Body of pancreas (tissue), 4 donors: ENCODE results near the gene PANX2. TPM values are rescaled to one million over a fixed set of nuclear protein-coding genes. Genes with fewer than 3 reads are reported as not detected.

Source experiments
- ATAC-seq: fragments of 150-250 bp; one replicate; pipeline ENCODE4 v1.9.1; 2016
- DNase-seq, 4 donors: peaks; one replicate each; pipeline ENCODE4 v3.0.0-alpha.2; 2019
- H3K27ac ChIP-seq, 4 donors: fragments of 200-600 bp; sonication (generic); 1 replicate in 3 of 4; 2 replicates in 1 of 4; pipeline versions ENCODE4 v1.5.1 to v1.6.1; 2016 to 2019; ENCODE audit warnings: mild to moderate bottlenecking in 1 of 4, mixed read lengths in 1 of 4, moderate library complexity in 1 of 4
- H3K27me3 ChIP-seq, 2 donors: fragments of 200-600 bp; sonication (generic); one replicate each; pipeline ENCODE4 v1.6.0; 2016; ENCODE audit warnings: mild to moderate bottlenecking in 1 of 2
- H3K36me3 ChIP-seq, 2 donors: fragments of 200-600 bp; sonication (generic); replicated peaks in 1 of 2; 2 replicates each; pipeline ENCODE4 v1.5.1; 2016; ENCODE audit warnings: low read depth in 2 of 2; ENCODE audit not compliant: insufficient read depth in 1 of 2
- H3K4me1 ChIP-seq: fragments of 200-600 bp; sonication (generic); one replicate; pipeline ENCODE4 v1.6.0; 2016
- H3K4me3 ChIP-seq, 2 donors: fragments of 200-600 bp; sonication (generic); 1 replicate in 1 of 2; 2 replicates in 1 of 2; pipeline ENCODE4 v1.5.1; 2016 to 2019
- H3K9me3 ChIP-seq, 3 donors: fragments of 200-600 bp; sonication (generic); 1 replicate in 2 of 3; 2 replicates in 1 of 3; pipeline ENCODE4 v1.5.1; 2016
- CTCF ChIP-seq, 7 experiments: fragments of 450-650 bp in 4 of 7; fragments of 200-600 bp in 3 of 7; sonication (generic) in 3 of 7; IDR thresholded peaks; one replicate each; pipeline ENCODE4 v1.5.1; 2016 to 2019; ENCODE audit warnings: antibody characterized with exemption in 7 of 7
- POLR2A ChIP-seq, 3 donors: fragments of 450-650 bp; IDR thresholded peaks; one replicate each; pipeline ENCODE4 v1.6.1; 2016; ENCODE audit warnings: antibody characterized with exemption in 3 of 3, mild to moderate bottlenecking in 2 of 3
- WGBS, 2 donors: methylation state at CpG; one replicate each; pipeline ENCODE4 v1.1.5; 2017; 5-methylcytosine and 5-hydroxymethylcytosine counted together
- intact Hi-C: fragments of 100-400 bp; cut with DNase I; formaldehyde crosslinking; loops from one replicate; pipeline ENCODE4 v1.15.1; 2023
- total RNA-seq, 2 donors: library from RNA; depleted of rRNA; stranded (reverse); fragments of >200 nt; gene quantifications; one replicate each; pipeline ENCODE4 v1.1.0, GENCODE V29; 2016

PANX2 gene
- total RNA-seq, 2 donors from 2014 or later: 0.33 to 3.1 TPM

- intact Hi-C loops: no loop called here
- WGBS, 2 donors: 1% methylated on average over 53 of the region's 70 CpGs; no CpG with 5 or more reads in 1 of the 2 donors
- Histone ChIP-seq H3K36me3 (no peaks in the 10 kb centered on the region), H3K27ac (no peak overlapping the region), H3K4me1 (peaks cover 7% of the 10 kb centered on the region), H3K4me3 (no peak overlapping the region), H3K9me3 (no peaks in the 10 kb centered on the region), H3K27me3 (peaks cover 0 to 7% of the 10 kb centered on the region in 2 donors)
- ATAC-seq (peak; percentile 73), DNase-seq (peak; percentile 43 to 67 (median 52))
- TF ChIP-seq CTCF (IDR thresholded peaks at IDR 0.05) (no peak), POLR2A (IDR thresholded peaks at IDR 0.05) (no peak)
Measured at GRCh38 chr22:50169774-50170341, 673 bp upstream of the PANX2 start.

- TF ChIP-seq CTCF (IDR thresholded peaks at IDR 0.05) (no peak), POLR2A (IDR thresholded peaks at IDR 0.05) (no peak)
- intact Hi-C loops: no loop called here
- ATAC-seq (no peak), DNase-seq (no peak)
- Histone ChIP-seq H3K9me3 (no peaks in the 10 kb centered on the region), H3K27me3 (peaks cover 0 to 7% of the 10 kb centered on the region in 2 donors), H3K4me3 (no peak overlapping the region), H3K36me3 (no peaks in the 10 kb centered on the region), H3K27ac (no peak overlapping the region), H3K4me1 (peaks cover 7% of the 10 kb centered on the region)
- WGBS, 2 donors: 69 to 90% methylated on average over 4 to 15 of the region's 15 CpGs
Measured at GRCh38 chr22:50171319-50171964, 911 bp downstream of the PANX2 start.

GRCh38 chr22:50171965-50172421 is 1.5 kb downstream of the PANX2 start:
- DNase-seq (no peak), ATAC-seq (no peak)
- no peaks in the 10 kb centered on the region for H3K9me3 ChIP-seq
- no peak overlapping the region for H3K27ac ChIP-seq
- H3K4me1 ChIP-seq: peaks cover 7% of the 10 kb centered on the region
- intact Hi-C loops: no loop called here
- 73 to 84% methylated on average over 11 to 13 of the region's 13 CpGs for WGBS, 2 donors
- no peaks in the 10 kb centered on the region for H3K36me3 ChIP-seq
- no peak for TF ChIP-seq POLR2A (IDR thresholded peaks at IDR 0.05)
- no peak for TF ChIP-seq CTCF (IDR thresholded peaks at IDR 0.05)
- no peak overlapping the region for H3K4me3 ChIP-seq
- H3K27me3 ChIP-seq: peaks cover 0 to 7% of the 10 kb centered on the region in 2 donors

- ATAC-seq: no peak
- Histone ChIP-seq H3K9me3 (no peaks in the 10 kb centered on the region), H3K4me3 (no peak overlapping the region), H3K27me3 (peaks cover 0 to 7% of the 10 kb centered on the region in 2 donors), H3K36me3 (no peaks in the 10 kb centered on the region), H3K27ac (no peak overlapping the region), H3K4me1 (peaks cover 7% of the 10 kb centered on the region)
- intact Hi-C loops: no loop called here
- WGBS, 2 donors: 82 to 92% methylated on average over 19 to 26 of the region's 26 CpGs
- no peak for DNase-seq
- TF ChIP-seq POLR2A (IDR thresholded peaks at IDR 0.05) (no peak), CTCF (IDR thresholded peaks at IDR 0.05) (no peak)
Measured at GRCh38 chr22:50173311-50173982, 2.9 kb downstream of the PANX2 start.
